DMS53 (cell line): Measurements from ENCODE around the gene LTBP1.
A peak's percentile ranks its signal among the peaks of the same experiment; 100 is the strongest.
"Not testable (repeated sequence)": the region's sequence is repeated elsewhere in the genome, so short reads cannot be mapped to it uniquely, and the experiment has no call there.

ENCODE experiments used
- DNase-seq: peaks from one replicate; lab custom pipeline; 2025; lab: John Stamatoyannopoulos, UW

LTBP1 gene

GRCh38 chr2:32946314-32947075, at the start of gene LTBP1:
Gene LTBP1 (plus strand): TSS chr2:32946953. CDS start chr2:32947325, 372 bp downstream.
- peak; percentile 80 for DNase-seq

GRCh38 chr2:32900246-32900973, 46.3 kb upstream of the LTBP1 start:
- no peak for DNase-seq

- DNase-seq: no peak
Measured at GRCh38 chr2:32901313-32901712, 45.4 kb upstream of the LTBP1 start.

- no peak for DNase-seq
Measured at GRCh38 chr2:32902174-32902573, 44.6 kb upstream of the LTBP1 start.

GRCh38 chr2:32902986-32903385, 43.8 kb upstream of the LTBP1 start:
- no peak for DNase-seq

GRCh38 chr2:32904074-32904473, 42.7 kb upstream of the LTBP1 start:
- no peak for DNase-seq

- no peak for DNase-seq
Measured at GRCh38 chr2:32904751-32905150, 42.0 kb upstream of the LTBP1 start.

GRCh38 chr2:32905270-32905669, 41.5 kb upstream of the LTBP1 start:
- DNase-seq: no peak

- DNase-seq: no peak
Measured at GRCh38 chr2:32910883-32911598, 35.7 kb upstream of the LTBP1 start.

- DNase-seq: no peak
Measured at GRCh38 chr2:32915694-32916093, 31.1 kb upstream of the LTBP1 start.

GRCh38 chr2:32918774-32919173, 28.0 kb upstream of the LTBP1 start:
- no peak for DNase-seq

GRCh38 chr2:32919901-32920300, 26.9 kb upstream of the LTBP1 start:
- not testable (repeated sequence) for DNase-seq

- not testable (repeated sequence) for DNase-seq
Measured at GRCh38 chr2:32921486-32921885, 25.3 kb upstream of the LTBP1 start.

GRCh38 chr2:32922501-32922900, 24.3 kb upstream of the LTBP1 start:
- no peak for DNase-seq

- DNase-seq: no peak
Measured at GRCh38 chr2:32923109-32923508, 23.6 kb upstream of the LTBP1 start.

GRCh38 chr2:32925283-32925815, 21.4 kb upstream of the LTBP1 start:
- no peak for DNase-seq

- DNase-seq: no peak
Measured at GRCh38 chr2:32925976-32926707, 20.6 kb upstream of the LTBP1 start.

GRCh38 chr2:32926708-32927084, 20.1 kb upstream of the LTBP1 start:
- peak; percentile 70 for DNase-seq

GRCh38 chr2:32930436-32930835, 16.3 kb upstream of the LTBP1 start:
- no peak for DNase-seq

GRCh38 chr2:32931519-32931918, 15.2 kb upstream of the LTBP1 start:
- DNase-seq: no peak

GRCh38 chr2:32931945-32932709, 14.6 kb upstream of the LTBP1 start:
- no peak for DNase-seq
